H1 (cell line): ENCODE results near the gene S100A14. TPM values are rescaled to one million over a fixed set of nuclear protein-coding genes. Genes with fewer than 3 reads are reported as not detected.

Experiments used
- CTCF ChIA-PET: fragments of 300-600 bp; sonication (Branson Sonifier 250); formaldehyde crosslinking; loops from one replicate; lab custom pipeline; 2021; ENCODE audit not compliant: partially characterized antibody; lab: Charles Lee
- POLR2A ChIA-PET: fragments of 300-600 bp; sonication (Branson Sonifier 250); formaldehyde crosslinking; loops from one replicate; lab custom pipeline; 2021; ENCODE audit warnings: inconsistent platforms; ENCODE audit not compliant: partially characterized antibody; lab: Charles Lee
- DNase-seq, 2 experiments: peaks; one replicate each; pipeline versions ENCODE4 v3.0.0 to v3.0.0-alpha.2; 2010 to 2022; ENCODE audit warnings: low spot score in 2 of 2, low read depth in 1 of 2, mixed read lengths in 1 of 2
- FAIRE-seq: peaks from 2 replicates; lab custom pipeline; 2011; peaks lifted over from hg19 to GRCh38; lab: Jason Lieb, UNC
- H2AFZ ChIP-seq: 2 replicates; pipeline ENCODE4 v1.8.1; 2012; ENCODE audit warnings: low read length, inconsistent platforms
- H2AK5ac ChIP-seq: 2 replicates; pipeline ENCODE4 v1.6.1; 2013; ENCODE audit warnings: low read depth, low read length
- H2BK120ac ChIP-seq: replicated peaks from 2 replicates; pipeline ENCODE3; 2013; ENCODE audit warnings: low read depth, low read length, inconsistent platforms
- H2BK12ac ChIP-seq: 2 replicates; pipeline ENCODE4 v1.6.1; 2013; ENCODE audit warnings: low read depth, low read length
- H2BK15ac ChIP-seq: 2 replicates; pipeline ENCODE4 v1.6.1; 2013; ENCODE audit warnings: low read length
- H2BK20ac ChIP-seq: 2 replicates; pipeline ENCODE4 v1.6.1; 2013; ENCODE audit warnings: low read length
- H2BK5ac ChIP-seq: 2 replicates; pipeline ENCODE4 v1.6.1; 2013; ENCODE audit warnings: low read depth, low read length
- H3K14ac ChIP-seq: 2 replicates; pipeline ENCODE4 v1.6.1; 2013; ENCODE audit warnings: inconsistent platforms; ENCODE audit not compliant: insufficient read length
- H3K18ac ChIP-seq: 2 replicates; pipeline ENCODE4 v1.6.1; 2013; ENCODE audit warnings: low read length; ENCODE audit errors: extremely low read depth
- H3K23ac ChIP-seq: 2 replicates; pipeline ENCODE4 v1.6.1; 2013; ENCODE audit warnings: inconsistent platforms; ENCODE audit not compliant: insufficient read length
- H3K23me2 ChIP-seq: 2 replicates; pipeline ENCODE4 v1.6.1; 2013; ENCODE audit warnings: low read depth, low read length
- H3K27ac ChIP-seq: 2 replicates; pipeline ENCODE4 v1.6.1; 2011; ENCODE audit warnings: low read depth, low read length, inconsistent platforms
- H3K27me3 ChIP-seq, 4 experiments: replicated peaks in 1 of 4; 1 replicate in 1 of 4; 2 replicates in 3 of 4; pipeline versions ENCODE4 v1.6.1 to v1.8.1; 2011 to 2013; ENCODE audit warnings: low read length in 3 of 4, mild to moderate bottlenecking in 3 of 4, inconsistent platforms in 2 of 4, mixed read lengths in 2 of 4, moderate library complexity in 1 of 4; ENCODE audit not compliant: control insufficient read depth in 3 of 4, insufficient read depth in 3 of 4; ENCODE audit errors: extremely low read depth in 1 of 4
- H3K36me3 ChIP-seq, 4 experiments: 2 replicates each; pipeline versions ENCODE4 v1.6.1 to v1.8.1; 2011 to 2013; ENCODE audit warnings: mild to moderate bottlenecking in 4 of 4, low read length in 3 of 4, moderate library complexity in 2 of 4, control low read depth in 1 of 4, inconsistent platforms in 1 of 4; ENCODE audit not compliant: insufficient read depth in 4 of 4, control insufficient read depth in 2 of 4
- H3K4ac ChIP-seq: replicated peaks from 2 replicates; pipeline ENCODE3; 2013; ENCODE audit warnings: low read length, low read depth, mixed read lengths, inconsistent platforms; ENCODE audit not compliant: insufficient read length
- H3K4me1 ChIP-seq, 4 experiments: replicated peaks in 1 of 4; 1 replicate in 1 of 4; 2 replicates in 3 of 4; pipeline versions ENCODE4 v1.6.1 to v1.8.1; 2011 to 2013; ENCODE audit warnings: low read length in 3 of 4, inconsistent platforms in 2 of 4, mixed read lengths in 1 of 4; ENCODE audit not compliant: insufficient read depth in 4 of 4, control insufficient read depth in 3 of 4
- H3K4me2 ChIP-seq, 2 experiments: 2 replicates each; pipeline versions ENCODE4 v1.6.1 to v1.8.1; 2011 to 2013; ENCODE audit warnings: low read depth in 2 of 2, low read length in 2 of 2, control low read depth in 1 of 2, inconsistent platforms in 1 of 2, mild to moderate bottlenecking in 1 of 2; ENCODE audit not compliant: insufficient read depth in 1 of 2
- H3K4me3 ChIP-seq, 4 experiments: fragments of 200-600, 300-600 bp in 1 of 4; sonication (generic), shearing (Covaris generic), sonication (Bioruptor Twin) in 1 of 4; 2 replicates each; pipeline versions ENCODE4 v1.5.1 to v1.8.1; 2011 to 2016; ENCODE audit warnings: low read length in 4 of 4, low read depth in 3 of 4, control low read depth in 2 of 4, inconsistent platforms in 2 of 4, mild to moderate bottlenecking in 2 of 4, mixed read lengths in 1 of 4, moderate library complexity in 1 of 4; ENCODE audit not compliant: insufficient read depth in 2 of 4; ENCODE audit errors: extremely low read depth in 1 of 4
- H3K56ac ChIP-seq: replicated peaks from 2 replicates; pipeline ENCODE3; 2013; ENCODE audit warnings: low read depth, mild to moderate bottlenecking, mixed read lengths, low read length, inconsistent platforms; ENCODE audit not compliant: insufficient read length
- H3K79me1 ChIP-seq: 2 replicates; pipeline ENCODE4 v1.6.1; 2013; ENCODE audit warnings: low read depth, low read length, control low read depth
- H3K79me2 ChIP-seq, 2 experiments: 2 replicates each; pipeline versions ENCODE4 v1.6.1 to v1.8.1; 2012 to 2013; ENCODE audit warnings: low read length in 2 of 2, mild to moderate bottlenecking in 2 of 2, inconsistent platforms in 1 of 2; ENCODE audit not compliant: insufficient read depth in 2 of 2, control insufficient read depth in 1 of 2
- H3K9ac ChIP-seq, 4 experiments: replicated peaks in 1 of 4; 1 replicate in 1 of 4; 2 replicates in 3 of 4; pipeline versions ENCODE4 v1.6.1 to v1.8.1; 2011 to 2013; ENCODE audit warnings: low read depth in 3 of 4, low read length in 3 of 4, control low read depth in 2 of 4, mild to moderate bottlenecking in 2 of 4, moderate library complexity in 2 of 4, inconsistent platforms in 1 of 4; ENCODE audit errors: extremely low read depth in 1 of 4
- H3K9me3 ChIP-seq, 2 experiments: 2 replicates each; pipeline versions ENCODE4 v1.6.1 to v1.8.1; 2012 to 2013; ENCODE audit warnings: mild to moderate bottlenecking in 2 of 2, moderate library complexity in 2 of 2, control low read depth in 1 of 2, inconsistent platforms in 1 of 2, low read depth in 1 of 2, low read length in 1 of 2, mixed read lengths in 1 of 2; ENCODE audit not compliant: insufficient read depth in 2 of 2
- H4K20me1 ChIP-seq, 2 experiments: replicated peaks in 1 of 2; 2 replicates each; pipeline versions ENCODE3 to v1.8.1; 2011 to 2013; ENCODE audit warnings: inconsistent platforms in 2 of 2, low read length in 2 of 2, mild to moderate bottlenecking in 1 of 2; ENCODE audit not compliant: insufficient read depth in 2 of 2, control insufficient read depth in 1 of 2
- H4K5ac ChIP-seq: 2 replicates; pipeline ENCODE4 v1.6.1; 2013; ENCODE audit warnings: low read length, low read depth, mixed read lengths, inconsistent platforms; ENCODE audit not compliant: insufficient read length
- H4K8ac ChIP-seq: 2 replicates; pipeline ENCODE4 v1.8.0; 2013; ENCODE audit warnings: mild to moderate bottlenecking, moderate library complexity, low read length, inconsistent platforms; ENCODE audit not compliant: insufficient read depth; ENCODE audit errors: extremely low read depth
- H4K91ac ChIP-seq: replicated peaks from 2 replicates; pipeline ENCODE3; 2013; ENCODE audit warnings: low read length, mixed read lengths, inconsistent platforms; ENCODE audit not compliant: insufficient read length
- CTBP2 ChIP-seq: IDR thresholded peaks from 2 replicates; pipeline ENCODE4 v1.7.0; 2011; ENCODE audit warnings: borderline replicate concordance, mild to moderate bottlenecking, moderate library complexity, mixed read lengths, low read length; ENCODE audit not compliant: insufficient read depth, insufficient read length
- FOSL1 ChIP-seq: IDR thresholded peaks from 2 replicates; pipeline ENCODE4 v1.6.1; 2011; ENCODE audit warnings: mild to moderate bottlenecking, low read depth, low read length, moderate library complexity; ENCODE audit not compliant: insufficient read depth
- RXRA ChIP-seq: IDR thresholded peaks from 2 replicates; pipeline ENCODE4 v1.6.1; 2011; ENCODE audit warnings: low read depth, mild to moderate bottlenecking, low read length, moderate library complexity; ENCODE audit not compliant: insufficient read depth
- WGBS, 2 experiments: shearing (Covaris generic) in 1 of 2; methylation state at CpG; one replicate each; pipeline versions ENCODE4 v1.1.6 to v1.1.7; 2013 to 2015; ENCODE audit warnings: low lambda C conversion rate in 2 of 2, mixed read lengths in 2 of 2, inconsistent platforms in 1 of 2, low coverage in 1 of 2, missing lambda C conversion rate in 1 of 2; ENCODE audit not compliant: insufficient replicate concordance in 2 of 2, insufficient coverage in 1 of 2, insufficient read length in 1 of 2; ENCODE audit errors: extremely low coverage in 1 of 2, missing lambda C conversion rate in 1 of 2; 5-methylcytosine and 5-hydroxymethylcytosine counted together
- polyA plus RNA-seq, 7 experiments: library from polyadenylated mRNA; depleted of rRNA in 3 of 7; stranded (reverse) in 5 of 7; unstranded in 2 of 7; fragments of >200 nt in 5 of 7; fragments of 200-250 nt in 2 of 7; gene quantifications; 1 replicate in 5 of 7; 2 replicates in 1 of 7; 4 replicates in 1 of 7; pipeline versions ENCODE4 v1.2.1 to v1.2.3, GENCODE V29; 2011 to 2013; ENCODE audit warnings: missing spikeins in 2 of 7, mixed read lengths in 2 of 7
- total RNA-seq: library from RNA; stranded (reverse); fragmentation: NEBNext Ultra II Directional; extraction: Animal tissue kit (Norgen Biotek cat#: 25700); gene quantifications from 2 replicates; pipeline ENCODE4 v1.2.1, GENCODE V29; 2021
- TF ChIP-seq, protein P1 (sequence below): IDR thresholded peaks from 2 replicates; pipeline ENCODE4 v1.6.1; 2011; ENCODE audit warnings: low read length, improper control_type of control experiment

The S100A14 gene
- total and polyA plus RNA-seq, 2 of the 8 experiments (the other 6 are each of a cell fraction or from before 2014, with no cell fraction given): 1.4 to 5.3 TPM

DNA sequence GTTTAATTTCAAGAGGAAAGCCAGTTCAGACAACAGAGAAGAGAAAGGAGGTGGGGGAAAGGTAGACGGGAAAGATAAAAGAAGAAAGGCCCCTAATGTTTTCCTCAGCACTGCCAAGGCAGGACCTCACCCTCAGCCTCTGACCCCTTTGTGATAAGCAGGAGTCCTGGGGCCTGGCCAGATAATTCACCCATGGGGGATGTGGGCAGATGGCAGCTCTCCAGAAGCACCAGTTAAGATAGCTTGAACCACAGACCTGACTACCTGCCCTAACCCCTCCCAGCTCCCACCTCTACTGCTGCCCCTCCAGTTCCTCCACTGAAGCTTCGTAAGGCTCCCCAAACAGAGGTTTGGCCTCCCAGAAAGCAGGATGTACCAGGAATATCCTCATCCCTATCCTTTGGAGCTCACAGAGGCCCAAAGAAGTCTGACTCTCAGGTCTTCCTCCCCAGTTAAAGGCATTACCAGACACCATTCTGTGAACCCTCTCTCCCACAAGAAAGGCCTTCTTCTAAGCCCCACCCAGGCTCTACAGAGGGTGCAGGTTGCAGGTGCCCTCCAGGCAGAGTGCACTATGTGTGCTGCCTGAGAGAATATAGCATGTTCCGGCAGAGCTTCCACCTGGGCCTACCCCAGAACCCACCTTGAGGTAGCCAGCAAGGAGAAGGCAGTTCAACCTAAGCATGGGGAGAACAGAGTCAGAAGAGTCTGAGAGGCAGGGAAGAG is 33.2 kb upstream of the S100A14 start:
- Histone ChIP-seq H3K23me2 (no peaks in the 10 kb centered on the region), H3K79me1 (no peaks in the 10 kb centered on the region), H3K23ac (no peak overlapping the region), H3K4ac (no peak overlapping the region), H4K8ac (no peak overlapping the region; the same call in 1 of the 2 replicates), H2BK5ac (no peak overlapping the region), H3K18ac (no peak overlapping the region), H3K56ac (no peak overlapping the region), H3K27me3 (no peaks in the 10 kb centered on the region), H3K4me2 (no peak overlapping the region), H2BK12ac (no peak overlapping the region), H2BK15ac (0 out of 2 replicates have a peak overlapping the region, but pooled peaks have one; percentile 72), H3K27ac (no peak overlapping the region)
- POLR2A ChIA-PET: interaction anchor here (0.5 to 16.2 kb wide), 12 partner anchors 9 to 341 kb away, joined by 3 to 343 read pairs (median 5); partner anchors contain the start of genes CHTOP, ILF2, RPS27 and S100A1
- no peak for FAIRE-seq
- DNase-seq: no peak
- no peak for TF ChIP-seq FOSL1
- no peak for TF ChIP-seq RXRA
- TF ChIP-seq, protein P1, sequence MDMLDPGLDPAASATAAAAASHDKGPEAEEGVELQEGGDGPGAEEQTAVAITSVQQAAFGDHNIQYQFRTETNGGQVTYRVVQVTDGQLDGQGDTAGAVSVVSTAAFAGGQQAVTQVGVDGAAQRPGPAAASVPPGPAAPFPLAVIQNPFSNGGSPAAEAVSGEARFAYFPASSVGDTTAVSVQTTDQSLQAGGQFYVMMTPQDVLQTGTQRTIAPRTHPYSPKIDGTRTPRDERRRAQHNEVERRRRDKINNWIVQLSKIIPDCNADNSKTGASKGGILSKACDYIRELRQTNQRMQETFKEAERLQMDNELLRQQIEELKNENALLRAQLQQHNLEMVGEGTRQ: no peak
- no peak for TF ChIP-seq CTBP2
- TF ChIP-seq, all 59 proteins: peak for 0
- H3K9me3 ChIP-seq: no peaks in the 10 kb centered on the region
- H2BK120ac ChIP-seq: no peak overlapping the region
- H4K91ac ChIP-seq: no peak overlapping the region
- H3K4me1 ChIP-seq: peaks cover 0 to 3% (median 0%) of the 10 kb centered on the region in 4 experiments; a peak in 1 of 7 replicates
- no peak overlapping the region for H2AFZ ChIP-seq
- H3K14ac ChIP-seq: no peak overlapping the region
- H2AK5ac ChIP-seq: no peak overlapping the region
- peaks cover 3% of the 10 kb centered on the region in 2 experiments for H4K20me1 ChIP-seq
- no peaks in the 10 kb centered on the region for H3K79me2 ChIP-seq
- H3K36me3 ChIP-seq: peaks cover 7 to 18% (median 16%) of the 10 kb centered on the region in 4 experiments
- H3K9ac ChIP-seq: no peak overlapping the region
- H3K4me3 ChIP-seq: no peak overlapping the region
- CTCF ChIA-PET: interaction anchor here (0.6 to 3.1 kb wide), 7 partner anchors 10 to 629 kb away, joined by 3 to 13 read pairs (median 6); partner anchors contain the start of genes CHTOP, S100A1, S100A13 and SNAPIN
- H4K5ac ChIP-seq: no peak overlapping the region
- 68% methylated on average over 3 of the region's 3 CpGs; no CpG with 5 or more reads in 1 of the 2 experiments for WGBS, 2 experiments
- no peak overlapping the region for H2BK20ac ChIP-seq
